C4-2B (cell line): ENCODE data around the gene CALD1.

Experiments
- CTCF ChIP-seq: fragments of 450-650 bp; conservative IDR thresholded peaks from 2 replicates; pipeline ENCODE4 v1.5.1; 2017; ENCODE audit warnings: mild to moderate bottlenecking
- ZFX ChIP-seq: fragments of 450-650 bp; IDR thresholded peaks from 2 replicates; pipeline ENCODE4 v1.6.1; 2017

- no peak for TF ChIP-seq CTCF
- no peak for TF ChIP-seq ZFX
These were observed 106.5 kb downstream of the CALD1 start for GRCh38 chr7:134885967-134886352.
